GM06990 (cell line): ENCODE measurements around the gene ZC3H12C.

Experiments
- DNase-seq: peaks from one replicate; pipeline ENCODE4 v3.0.0-alpha.2; 2011; ENCODE audit not compliant: insufficient read length; ENCODE audit errors: extremely low read depth
- H3K27me3 ChIP-seq: replicated peaks from 2 replicates; pipeline ENCODE4 v1.6.0; 2011; ENCODE audit warnings: low read length; ENCODE audit not compliant: control insufficient read depth, insufficient read depth
- H3K36me3 ChIP-seq: 2 replicates; pipeline ENCODE4 v1.5.1; 2011; ENCODE audit warnings: low read length; ENCODE audit not compliant: control insufficient read depth, insufficient read depth
- H3K4me3 ChIP-seq: replicated peaks from 2 replicates; pipeline ENCODE4 v1.5.1; 2011; ENCODE audit warnings: low read depth, mild to moderate bottlenecking, control low read depth, low read length
- TF ChIP-seq, protein P1 (sequence below): IDR thresholded peaks from 2 replicates; pipeline ENCODE4 v1.5.1; 2011; ENCODE audit warnings: low read length, control low read depth, mild to moderate bottlenecking, inconsistent platforms; ENCODE audit not compliant: insufficient read depth, poor library complexity, severe bottlenecking

The ZC3H12C gene

GRCh38 chr11:110092515-110093406 lies at the start of gene ZC3H12C:
Gene ZC3H12C, plus strand, starts transcription at chr11:110093392. Its CDS starts 20 bp downstream, at chr11:110093412.
- no peaks in the 10 kb centered on the region for H3K27me3 ChIP-seq
- TF ChIP-seq, protein P1, sequence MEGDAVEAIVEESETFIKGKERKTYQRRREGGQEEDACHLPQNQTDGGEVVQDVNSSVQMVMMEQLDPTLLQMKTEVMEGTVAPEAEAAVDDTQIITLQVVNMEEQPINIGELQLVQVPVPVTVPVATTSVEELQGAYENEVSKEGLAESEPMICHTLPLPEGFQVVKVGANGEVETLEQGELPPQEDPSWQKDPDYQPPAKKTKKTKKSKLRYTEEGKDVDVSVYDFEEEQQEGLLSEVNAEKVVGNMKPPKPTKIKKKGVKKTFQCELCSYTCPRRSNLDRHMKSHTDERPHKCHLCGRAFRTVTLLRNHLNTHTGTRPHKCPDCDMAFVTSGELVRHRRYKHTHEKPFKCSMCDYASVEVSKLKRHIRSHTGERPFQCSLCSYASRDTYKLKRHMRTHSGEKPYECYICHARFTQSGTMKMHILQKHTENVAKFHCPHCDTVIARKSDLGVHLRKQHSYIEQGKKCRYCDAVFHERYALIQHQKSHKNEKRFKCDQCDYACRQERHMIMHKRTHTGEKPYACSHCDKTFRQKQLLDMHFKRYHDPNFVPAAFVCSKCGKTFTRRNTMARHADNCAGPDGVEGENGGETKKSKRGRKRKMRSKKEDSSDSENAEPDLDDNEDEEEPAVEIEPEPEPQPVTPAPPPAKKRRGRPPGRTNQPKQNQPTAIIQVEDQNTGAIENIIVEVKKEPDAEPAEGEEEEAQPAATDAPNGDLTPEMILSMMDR: peak; percentile 27
- H3K4me3 ChIP-seq: peak within 1 kb of the TSS; percentile 90
- H3K36me3 ChIP-seq: no peaks in the 10 kb centered on the region
- DNase-seq: peak; percentile 86

DNA sequence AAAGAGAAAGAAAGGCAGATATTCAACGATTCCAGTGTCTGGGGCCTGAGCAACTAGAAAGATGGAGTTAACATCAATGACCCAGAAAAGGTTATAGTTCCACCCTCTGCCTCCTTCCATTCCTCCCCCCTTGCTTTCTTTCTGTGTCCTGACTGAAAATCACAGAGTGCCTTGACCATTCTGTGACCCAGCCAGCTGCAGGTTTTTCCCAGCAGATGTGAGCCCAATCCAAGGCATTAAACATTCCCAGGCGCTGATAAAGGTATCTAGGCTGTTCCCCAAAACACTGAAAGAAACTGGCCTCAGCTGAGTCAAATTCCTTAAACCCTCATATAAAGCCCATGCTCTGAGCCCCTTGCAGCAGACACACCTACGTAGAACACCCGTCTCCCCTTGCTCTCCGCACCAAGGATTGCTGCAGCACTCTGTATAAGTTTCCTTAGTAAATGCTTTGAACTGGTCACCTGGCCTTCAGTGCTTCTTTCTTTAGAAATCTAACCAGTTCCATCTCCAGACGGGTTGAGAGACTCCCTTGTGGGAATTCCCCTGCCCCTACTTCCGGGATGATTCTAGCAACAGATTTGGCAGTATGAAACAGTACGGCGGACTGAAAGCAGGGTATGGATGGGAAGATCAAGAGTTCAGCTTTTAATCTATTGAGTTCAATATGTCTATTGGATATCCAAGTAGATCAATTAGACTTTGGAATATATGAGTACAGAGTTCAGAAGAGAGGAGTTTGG lies 48.8 kb upstream of the ZC3H12C start:
- TF ChIP-seq, protein P1: no peak
- no peak for DNase-seq
- no peak overlapping the region for H3K4me3 ChIP-seq
- H3K27me3 ChIP-seq: no peaks in the 10 kb centered on the region
- no peaks in the 10 kb centered on the region for H3K36me3 ChIP-seq

GRCh38 chr11:110046775-110047380 lies 46.3 kb upstream of the ZC3H12C start:
- Histone ChIP-seq H3K27me3 (no peaks in the 10 kb centered on the region), H3K4me3 (no peak overlapping the region), H3K36me3 (no peaks in the 10 kb centered on the region)
- no peak for DNase-seq
- TF ChIP-seq, protein P1: no peak

- no peak overlapping the region for H3K4me3 ChIP-seq
- no peaks in the 10 kb centered on the region for H3K27me3 ChIP-seq
- no peak for DNase-seq
- TF ChIP-seq, protein P1: no peak
- no peaks in the 10 kb centered on the region for H3K36me3 ChIP-seq
Observed at GRCh38 chr11:110049501-110050200, 43.5 kb upstream of the ZC3H12C start.

DNA sequence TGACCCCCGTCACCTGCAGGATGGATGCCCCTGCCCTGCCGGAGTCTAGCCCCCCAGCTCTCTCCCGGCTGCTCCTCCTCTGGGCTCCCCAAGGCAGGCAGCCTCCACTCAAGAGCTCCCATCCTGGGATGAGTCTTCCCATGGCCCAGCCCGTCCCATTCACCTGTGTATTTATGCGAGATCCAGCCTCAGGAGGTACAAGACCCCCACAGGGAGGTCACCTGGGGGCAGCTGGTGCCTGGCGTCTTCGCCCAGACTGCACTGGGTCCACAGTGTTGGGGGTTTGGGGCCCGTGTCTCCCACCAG lies 43.0 kb upstream of the ZC3H12C start:
- H3K27me3 ChIP-seq: no peaks in the 10 kb centered on the region
- no peak for DNase-seq
- no peaks in the 10 kb centered on the region for H3K36me3 ChIP-seq
- H3K4me3 ChIP-seq: no peak overlapping the region
- TF ChIP-seq, protein P1: no peak
